8988T (cell line): ENCODE measurements around the gene FERMT3.

ENCODE experiments used
- DNase-seq: peaks from one replicate; pipeline ENCODE4 v3.0.0; 2011

FERMT3 gene

DNA sequence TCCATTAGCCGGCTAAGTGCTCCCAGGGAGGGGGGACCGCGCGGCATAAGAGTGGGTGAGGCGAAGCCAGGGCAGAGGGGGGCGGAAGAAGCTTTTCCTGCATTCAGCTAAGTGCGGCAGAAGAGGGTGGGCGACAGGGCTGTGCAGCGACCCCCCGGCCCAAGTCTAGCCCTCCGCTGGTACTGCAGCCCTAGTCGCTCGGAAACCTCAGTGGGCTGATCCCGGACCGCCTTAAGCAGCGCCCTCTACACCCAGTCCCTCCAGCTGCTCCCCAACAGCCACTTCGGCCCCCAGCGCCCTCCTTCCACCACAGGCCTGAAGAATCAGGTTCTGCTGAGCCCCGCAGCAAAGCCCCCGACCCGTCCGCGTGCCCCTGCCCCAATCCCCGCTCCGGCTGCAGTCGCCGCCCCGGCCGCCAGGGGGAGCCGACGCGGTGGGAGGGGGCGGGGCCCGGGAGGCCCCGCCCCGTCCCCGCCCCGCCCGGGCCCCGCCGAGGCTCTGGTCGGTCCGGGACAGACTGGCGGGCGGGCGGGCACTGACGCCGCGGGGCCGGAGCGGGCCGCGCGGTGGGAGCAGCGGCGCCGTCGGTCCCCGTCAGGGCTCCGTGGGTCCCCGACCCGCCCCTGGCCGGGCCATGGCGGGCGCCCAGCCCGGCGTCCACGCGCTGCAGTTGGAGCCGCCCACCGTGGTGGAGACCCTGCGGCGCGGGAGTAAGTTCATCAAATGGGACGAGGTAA lies 44.7 kb downstream of the FERMT3 start, which contains the start of gene PLCB3:
Gene PLCB3, plus strand, starts transcription at position 515 of the 737 bp plus-strand sequence. Its CDS starts 120 bp downstream, at position 635.
- DNase-seq, result peak; percentile 95

DNA sequence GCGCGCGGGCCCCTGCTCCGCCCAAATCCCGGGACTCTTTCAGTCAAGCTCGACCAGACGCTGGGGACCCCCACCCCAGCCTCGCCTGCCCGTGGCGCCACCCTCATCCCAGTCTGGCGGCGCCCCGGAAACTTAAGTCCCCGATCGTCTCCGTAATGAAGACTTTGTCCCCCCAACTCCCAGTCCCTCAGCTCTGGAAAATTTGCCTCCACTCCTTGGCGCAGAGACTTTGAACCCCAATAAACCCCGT lies 45.2 kb downstream of the FERMT3 start:
- DNase-seq, result no peak

DNA sequence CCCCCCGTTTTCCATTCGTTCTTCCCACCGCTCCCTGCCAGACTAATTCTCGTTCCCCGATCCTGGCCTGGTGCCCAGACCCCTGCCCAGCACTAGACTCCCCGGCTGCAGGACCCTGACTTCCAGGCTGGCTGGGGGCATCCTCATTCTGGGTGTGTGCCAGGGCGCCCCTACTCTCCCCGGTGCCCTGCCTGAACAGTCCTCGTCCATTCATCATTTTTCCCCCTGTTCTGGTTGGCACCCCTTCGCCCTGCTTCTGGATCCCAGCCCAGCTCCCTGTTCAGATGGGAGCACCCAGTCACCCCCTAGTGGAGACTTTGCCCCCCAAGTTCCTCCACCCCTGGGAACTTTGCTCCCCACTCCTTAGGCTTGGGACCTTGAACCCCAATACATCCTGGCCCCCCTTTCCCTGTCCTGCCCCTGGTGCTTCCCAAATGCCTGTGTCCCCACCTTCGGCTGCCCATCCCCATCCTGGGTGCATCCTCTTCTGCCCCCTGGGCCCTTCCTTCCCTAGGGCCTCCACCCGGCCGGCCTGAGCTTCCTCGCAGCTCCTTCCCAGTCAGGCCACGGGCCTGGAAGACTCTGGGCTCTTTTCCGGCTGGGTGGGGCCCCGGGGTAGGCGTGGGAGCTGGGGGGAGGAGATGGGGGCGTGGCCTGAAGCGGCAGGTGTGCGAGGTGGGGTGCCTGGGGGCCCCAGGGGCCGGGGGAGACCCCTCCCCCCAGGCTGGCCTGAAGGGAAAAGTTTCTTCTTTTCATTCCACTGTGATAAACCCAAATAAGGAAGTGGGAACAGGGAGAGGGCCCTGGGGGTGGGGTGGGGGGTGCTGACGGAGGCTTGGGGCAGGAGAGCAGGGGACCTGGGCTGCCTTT lies 45.7 kb downstream of the FERMT3 start:
- peak; percentile 98 for DNase-seq

DNA sequence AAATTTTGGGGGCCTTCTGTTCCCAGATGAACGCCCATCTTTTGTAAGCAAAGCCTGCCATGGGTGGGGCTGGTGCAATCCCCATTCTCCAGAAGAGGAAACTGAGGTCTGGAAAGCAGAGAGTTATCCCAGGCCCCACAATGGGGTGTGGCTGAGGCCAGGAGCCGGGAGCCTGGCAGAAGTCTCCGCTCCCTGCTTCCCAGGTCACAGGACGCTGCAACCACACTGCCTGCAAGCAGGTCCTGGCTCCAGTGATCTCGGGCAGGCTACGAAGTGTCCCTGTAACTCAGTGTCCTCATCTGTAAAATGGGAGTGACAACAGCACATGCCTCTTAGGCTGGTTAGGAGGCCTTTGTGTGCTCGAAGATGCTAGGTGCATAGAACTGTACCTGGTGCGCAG lies 46.5 kb downstream of the FERMT3 start:
- no peak for DNase-seq

DNA sequence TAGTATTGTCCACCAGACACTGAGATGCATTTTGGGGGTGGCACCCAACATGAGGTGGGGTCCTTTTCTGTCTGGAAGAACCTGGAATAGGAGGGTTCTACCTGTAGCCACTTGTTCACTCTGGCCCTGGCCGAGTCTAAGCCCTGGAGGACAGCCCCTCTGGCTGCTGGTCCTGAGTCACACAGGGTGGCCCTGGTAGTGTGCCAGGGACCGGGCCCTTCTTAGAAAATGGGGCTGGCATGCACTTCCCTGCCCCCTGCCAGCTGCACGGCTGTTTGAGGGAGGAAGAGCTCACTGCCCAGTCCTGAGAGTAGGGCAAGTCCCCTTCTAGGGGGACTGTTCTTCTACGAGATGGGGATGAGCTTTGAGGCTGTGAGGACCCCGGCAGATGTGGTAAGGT lies 47.0 kb downstream of the FERMT3 start:
- no peak for DNase-seq

DNA sequence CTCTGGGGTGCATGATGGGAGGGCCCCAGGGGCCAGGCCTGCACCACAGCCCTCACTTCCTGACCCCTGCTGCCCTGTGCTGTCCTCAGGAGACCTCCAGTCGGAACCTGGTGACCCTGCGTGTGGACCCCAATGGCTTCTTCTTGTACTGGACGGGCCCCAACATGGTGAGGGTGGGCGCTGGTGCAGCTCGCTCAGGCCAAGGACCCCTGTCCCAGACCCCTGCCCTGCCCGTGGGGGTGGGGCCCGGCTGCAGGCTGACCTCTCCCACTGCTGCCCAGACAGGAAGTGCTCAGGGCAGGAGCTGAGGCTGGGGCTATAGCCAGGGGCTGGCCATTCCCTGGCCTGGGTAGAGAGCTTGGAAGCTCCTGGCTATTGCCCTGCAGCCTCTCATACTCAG lies 47.8 kb downstream of the FERMT3 start:
- no peak for DNase-seq

DNA sequence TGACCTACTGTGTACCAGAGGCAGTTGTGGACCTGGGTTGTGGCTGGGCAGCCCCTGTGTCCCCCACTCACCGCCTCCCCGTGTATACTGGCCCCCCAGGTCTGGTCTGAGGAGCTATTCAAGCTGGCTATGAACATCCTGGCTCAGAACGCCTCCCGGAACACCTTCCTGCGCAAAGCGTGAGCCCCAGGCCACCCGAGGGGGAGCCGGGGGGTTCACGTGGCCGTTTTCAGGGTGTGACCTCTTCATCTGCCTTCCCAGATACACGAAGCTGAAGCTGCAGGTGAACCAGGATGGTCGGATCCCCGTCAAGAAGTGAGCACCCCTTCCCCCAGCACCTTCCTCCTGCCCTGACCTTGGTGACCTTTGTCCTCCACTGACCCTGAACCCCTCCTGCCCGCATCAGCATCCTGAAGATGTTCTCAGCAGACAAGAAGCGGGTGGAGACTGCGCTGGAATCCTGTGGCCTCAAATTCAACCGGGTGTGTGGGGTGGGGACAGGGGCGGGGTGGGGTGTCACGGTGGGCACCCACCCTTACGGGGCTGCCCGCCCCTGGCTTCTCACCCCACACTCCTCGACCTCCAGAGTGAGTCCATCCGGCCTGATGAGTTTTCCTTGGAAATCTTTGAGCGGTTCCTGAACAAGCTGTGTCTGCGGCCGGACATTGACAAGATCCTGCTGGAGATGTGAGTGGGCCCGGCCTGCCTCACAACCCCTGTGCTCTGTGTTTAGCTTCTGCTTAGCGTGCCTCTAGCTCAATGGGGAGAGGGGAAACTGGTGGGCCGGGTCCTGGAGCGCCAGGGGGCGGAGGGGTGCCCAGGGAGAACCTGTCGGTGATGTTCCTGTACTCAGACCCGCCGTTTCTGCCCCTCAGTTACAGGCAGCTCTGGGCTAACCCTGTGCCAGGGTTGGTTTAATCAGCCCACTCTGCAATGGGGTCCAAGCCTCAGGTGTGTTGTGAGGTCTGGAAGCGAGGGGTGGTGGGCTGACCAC lies 48.9 kb downstream of the FERMT3 start:
- no peak for DNase-seq

DNA sequence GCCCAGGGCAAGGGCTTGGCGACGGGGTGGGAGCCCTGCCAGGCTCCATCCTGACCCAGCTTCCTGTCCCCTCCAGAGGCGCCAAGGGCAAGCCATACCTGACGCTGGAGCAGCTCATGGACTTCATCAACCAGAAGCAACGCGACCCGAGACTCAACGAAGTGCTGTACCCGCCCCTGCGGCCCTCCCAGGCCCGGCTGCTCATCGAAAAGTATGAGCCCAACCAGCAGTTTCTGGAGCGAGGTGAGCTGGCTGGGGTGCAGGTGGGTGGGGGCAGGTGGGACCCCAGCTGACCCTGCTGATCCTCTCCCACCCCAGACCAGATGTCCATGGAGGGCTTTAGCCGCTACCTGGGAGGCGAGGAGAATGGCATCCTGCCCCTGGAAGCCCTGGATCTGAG lies 49.8 kb downstream of the FERMT3 start:
- no peak for DNase-seq

DNA sequence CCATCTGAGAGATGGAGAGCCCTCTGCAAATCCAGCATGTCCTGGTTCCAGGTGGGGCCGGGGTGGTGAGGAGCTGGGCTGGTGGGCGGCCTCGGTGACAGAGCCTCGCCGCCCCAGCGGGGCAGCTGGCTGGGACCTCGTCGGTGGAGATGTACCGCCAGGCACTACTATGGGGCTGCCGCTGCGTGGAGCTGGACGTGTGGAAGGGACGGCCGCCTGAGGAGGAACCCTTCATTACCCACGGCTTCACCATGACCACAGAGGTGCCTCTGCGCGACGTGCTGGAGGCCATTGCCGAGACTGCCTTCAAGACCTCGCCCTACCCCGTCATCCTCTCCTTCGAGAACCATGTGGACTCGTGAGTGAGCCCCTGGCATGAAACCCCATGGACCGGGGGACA lies 51.8 kb downstream of the FERMT3 start:
- no peak for DNase-seq

DNA sequence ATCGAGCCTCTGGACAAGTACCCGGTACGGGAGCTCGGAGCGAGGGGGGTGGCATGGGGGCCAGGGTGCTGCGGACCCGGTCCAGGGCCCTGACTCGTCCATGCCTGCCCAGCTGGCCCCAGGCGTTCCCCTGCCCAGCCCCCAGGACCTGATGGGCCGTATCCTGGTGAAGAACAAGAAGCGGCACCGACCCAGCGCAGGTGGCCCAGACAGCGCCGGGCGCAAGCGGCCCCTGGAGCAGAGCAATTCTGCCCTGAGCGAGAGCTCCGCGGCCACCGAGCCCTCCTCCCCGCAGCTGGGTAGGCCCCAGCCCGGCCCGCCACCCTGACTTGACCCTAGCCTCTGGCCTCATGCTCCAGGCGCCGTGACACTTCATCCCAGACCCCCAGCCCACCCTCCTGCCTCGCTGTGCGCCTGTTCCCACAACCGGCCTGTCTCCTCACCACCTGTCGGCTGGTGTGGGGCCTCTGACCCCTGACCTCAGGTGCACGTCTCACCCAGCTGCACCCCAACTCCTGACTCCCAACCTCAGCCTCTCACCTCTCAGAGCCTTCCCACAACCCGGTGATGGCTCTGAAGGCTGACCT lies 52.5 kb downstream of the FERMT3 start:
- no peak for DNase-seq

DNA sequence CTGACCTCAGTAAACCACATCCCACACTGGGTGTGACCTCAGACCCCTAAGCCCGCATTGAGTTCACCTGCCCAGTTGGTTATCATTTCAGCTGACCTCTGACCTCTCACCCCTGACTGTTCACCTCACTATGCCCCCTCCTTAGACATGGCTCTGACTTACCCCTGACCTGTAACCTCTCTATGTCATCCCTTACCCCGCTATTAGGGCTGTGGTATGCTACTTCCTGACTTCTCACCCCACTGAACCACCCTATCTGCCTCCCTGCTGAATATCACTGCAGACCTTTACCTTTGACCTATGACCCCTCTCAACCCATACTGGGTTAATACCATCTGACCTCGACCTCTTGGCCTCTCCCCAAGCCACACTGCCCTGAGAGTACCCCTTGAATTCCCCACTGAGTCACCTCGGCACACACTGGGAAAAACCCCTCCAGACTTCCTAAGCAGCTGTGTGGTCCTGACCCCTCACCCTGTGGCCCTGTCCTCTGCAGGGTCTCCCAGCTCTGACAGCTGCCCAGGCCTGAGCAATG lies 53.1 kb downstream of the FERMT3 start:
- no peak for DNase-seq

DNA sequence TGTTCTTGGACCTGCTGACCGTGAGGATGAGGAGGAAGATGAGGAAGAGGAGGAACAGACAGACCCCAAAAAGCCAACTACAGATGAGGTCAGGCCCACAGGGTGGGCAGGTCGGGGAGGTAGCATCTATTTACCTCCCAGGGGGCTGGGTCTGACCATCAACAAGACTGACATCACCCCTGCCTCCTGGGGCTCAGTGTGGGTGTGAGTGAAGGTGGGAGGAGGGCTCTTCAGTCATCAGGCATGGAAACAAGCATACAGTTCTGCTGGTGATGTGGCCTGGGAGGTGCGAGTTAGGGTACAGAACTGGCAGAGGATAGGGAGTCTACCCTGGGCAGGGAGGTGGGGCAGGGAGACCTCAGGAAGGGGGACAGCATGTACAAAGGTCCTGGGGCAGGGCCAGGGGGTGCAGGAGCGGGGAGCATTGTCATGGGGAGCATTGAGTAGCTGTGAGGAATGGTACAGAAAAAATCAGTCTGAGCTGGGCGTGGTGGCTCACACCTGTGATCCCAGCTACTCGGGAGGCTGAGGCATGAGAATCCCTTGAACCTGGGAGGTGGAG lies 53.7 kb downstream of the FERMT3 start:
- no peak for DNase-seq

DNA sequence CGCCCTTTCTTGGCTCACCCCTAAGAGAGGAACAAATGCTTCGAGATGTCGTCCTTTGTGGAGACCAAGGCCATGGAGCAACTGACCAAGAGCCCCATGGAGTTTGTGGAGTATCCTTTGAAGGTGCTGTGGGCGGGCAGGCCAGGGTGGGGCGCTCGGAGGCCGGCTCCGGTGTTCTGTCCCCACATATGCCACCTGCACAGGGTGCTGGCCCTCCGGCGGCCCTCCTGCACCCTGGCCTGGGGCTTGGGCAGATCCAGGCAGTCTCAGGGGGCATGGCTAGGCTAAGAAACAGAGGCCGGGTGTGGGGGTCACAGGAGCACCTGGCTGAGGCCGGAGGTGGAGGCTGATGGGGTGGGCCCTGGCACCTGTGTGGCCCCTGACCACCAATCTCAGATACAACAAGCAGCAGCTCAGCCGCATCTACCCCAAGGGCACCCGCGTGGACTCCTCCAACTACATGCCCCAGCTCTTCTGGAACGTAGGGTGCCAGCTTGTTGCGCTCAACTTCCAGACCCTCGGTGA lies 55.1 kb downstream of the FERMT3 start:
- DNase-seq, result no peak

DNA sequence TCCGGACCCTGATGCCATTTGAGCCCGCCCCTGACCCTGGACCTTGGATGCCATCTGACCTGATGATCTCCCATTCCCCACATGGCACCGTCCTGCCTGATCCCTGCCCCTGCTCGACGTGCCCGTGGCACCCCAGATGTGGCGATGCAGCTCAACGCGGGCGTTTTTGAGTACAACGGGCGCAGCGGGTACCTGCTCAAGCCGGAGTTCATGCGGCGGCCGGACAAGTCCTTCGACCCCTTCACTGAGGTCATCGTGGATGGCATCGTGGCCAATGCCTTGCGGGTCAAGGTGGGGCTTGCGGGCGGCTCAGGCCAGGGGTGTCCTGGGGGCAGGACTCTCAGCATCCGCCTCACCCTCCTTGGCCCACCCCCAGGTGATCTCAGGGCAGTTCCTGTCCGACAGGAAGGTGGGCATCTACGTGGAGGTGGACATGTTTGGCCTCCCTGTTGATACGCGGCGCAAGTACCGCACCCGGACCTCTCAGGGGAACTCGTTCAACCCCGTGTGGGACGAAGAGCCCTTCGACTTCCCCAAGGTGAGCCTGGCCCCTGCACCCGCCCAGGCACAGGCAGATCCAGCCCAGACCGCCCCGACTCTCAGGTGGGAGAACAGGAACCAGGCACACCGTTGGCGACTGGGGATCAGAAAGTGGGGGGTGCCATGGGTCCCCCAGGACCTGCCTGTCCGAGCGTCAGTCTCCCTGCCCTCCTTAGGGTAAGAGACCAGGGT lies 55.9 kb downstream of the FERMT3 start:
- DNase-seq, result no peak

DNA sequence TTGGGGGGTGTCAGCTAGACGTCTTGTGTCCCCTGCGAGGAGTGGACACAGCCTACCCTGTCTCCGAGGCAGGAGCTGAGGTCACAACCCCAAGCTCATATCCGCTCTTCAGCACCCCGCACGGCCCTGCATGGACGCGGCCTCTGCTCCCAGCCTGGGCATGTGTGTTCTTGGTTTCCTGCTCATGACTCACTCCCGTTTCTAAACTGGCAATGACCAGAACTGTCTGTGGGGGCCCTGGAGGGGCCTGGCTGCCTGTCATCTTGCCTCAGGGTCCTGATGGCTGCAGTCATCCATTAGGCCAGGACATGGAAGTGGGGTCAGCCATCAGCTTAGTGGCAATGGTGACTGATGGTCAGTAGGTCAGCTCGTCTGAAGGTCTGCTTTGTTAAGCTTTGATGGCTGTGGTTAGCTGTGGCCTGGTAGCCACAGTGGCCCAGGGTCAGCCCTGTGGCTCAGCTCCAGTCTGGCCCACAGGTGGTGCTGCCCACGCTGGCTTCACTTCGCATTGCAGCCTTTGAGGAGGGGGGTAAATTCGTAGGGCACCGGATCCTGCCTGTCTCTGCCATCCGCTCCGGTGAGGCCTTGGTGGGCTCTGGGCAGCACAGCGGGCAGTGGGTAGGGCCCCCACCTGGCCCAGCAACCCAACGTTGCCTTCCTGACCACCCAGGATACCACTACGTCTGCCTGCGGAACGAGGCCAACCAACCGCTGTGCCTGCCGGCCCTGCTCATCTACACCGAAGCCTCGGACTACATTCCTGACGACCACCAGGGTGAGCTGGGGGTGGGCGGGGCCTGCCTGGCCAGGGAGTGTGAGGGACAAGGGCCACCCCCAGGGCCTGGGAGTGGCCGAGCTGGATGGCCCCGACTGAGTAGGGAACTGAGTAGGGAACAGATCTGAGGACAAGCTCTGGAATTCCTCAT lies 56.8 kb downstream of the FERMT3 start:
- DNase-seq, result no peak

DNA sequence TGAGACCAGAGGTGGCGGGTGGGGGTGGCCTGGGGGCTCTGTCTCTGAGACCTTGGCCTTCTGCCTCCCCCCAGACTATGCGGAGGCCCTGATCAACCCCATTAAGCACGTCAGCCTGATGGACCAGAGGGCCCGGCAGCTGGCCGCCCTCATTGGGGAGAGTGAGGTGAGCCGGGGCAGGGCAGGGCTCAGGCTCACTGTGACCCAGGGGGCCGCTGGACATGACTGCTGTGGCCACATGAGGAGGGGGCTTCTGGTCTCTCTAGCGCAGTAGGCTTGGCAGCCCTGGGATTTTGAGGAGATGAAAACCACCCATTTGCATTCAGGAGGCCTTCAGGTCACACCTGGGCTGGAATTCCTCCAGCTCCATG lies 57.4 kb downstream of the FERMT3 start:
- DNase-seq, result no peak

DNA sequence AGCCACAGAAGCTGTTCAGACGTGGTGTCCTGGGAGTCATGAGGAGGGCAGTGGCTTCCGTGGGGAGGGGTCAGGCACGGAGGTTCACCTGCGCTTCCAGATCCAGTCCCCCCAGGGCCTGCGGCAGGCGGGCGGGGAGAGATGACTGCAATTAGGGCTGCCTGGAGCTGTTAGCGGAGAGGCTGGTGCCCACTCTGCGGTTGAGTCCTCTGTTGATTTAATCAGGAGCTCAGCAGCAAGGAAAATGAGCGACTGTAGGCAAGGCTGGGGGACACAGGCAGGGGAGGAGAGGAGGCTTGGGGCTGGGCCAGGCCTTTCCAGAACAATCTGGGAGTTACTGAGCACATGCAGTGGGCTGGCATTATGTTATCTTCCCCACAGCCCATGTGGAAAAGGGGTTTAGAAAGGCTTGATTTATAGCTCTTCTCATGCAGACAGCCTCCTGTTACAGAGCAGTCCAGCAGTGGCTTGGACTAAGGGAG lies 57.9 kb downstream of the FERMT3 start:
- DNase-seq, result no peak

DNA sequence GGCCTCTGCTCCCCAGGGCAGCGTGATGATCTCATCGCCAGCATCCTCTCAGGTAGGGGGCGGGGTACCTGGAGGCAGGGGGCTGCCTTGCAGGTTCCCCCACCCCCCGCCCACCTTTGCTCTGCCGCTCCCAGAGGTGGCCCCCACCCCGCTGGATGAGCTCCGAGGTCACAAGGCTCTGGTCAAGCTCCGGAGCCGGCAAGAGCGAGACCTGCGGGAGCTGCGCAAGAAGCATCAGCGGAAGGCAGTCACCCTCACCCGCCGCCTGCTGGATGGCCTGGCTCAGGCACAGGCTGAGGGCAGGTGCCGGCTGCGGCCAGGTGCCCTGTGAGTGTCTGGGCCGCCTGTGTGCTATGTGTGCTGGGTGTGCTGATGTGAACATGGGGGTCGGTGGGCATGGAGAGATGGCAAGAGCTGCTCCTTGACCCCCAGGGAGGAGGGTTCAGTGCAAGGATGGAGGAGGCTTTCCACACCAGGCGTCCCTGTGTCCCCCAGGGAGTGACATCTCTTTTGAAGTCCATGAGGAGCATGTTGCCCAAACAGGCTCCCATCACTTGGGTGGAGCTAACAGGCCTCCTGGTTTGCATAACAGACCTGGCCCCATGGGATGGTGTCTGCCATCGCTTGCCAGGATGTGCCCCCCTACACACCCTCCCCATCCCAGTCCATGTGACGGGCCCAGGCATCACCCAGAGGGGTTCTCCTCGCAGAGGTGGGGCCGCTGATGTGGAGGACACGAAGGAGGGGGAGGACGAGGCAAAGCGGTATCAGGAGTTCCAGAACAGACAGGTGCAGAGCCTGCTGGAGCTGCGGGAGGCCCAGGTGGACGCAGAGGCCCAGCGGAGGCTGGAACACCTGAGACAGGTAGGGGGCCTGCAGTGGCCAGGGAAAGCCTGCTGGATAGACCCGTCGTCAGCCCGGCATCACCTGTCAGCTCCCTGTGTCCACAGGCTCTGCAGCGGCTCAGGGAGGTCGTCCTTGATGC lies 58.9 kb downstream of the FERMT3 start:
- no peak for DNase-seq

DNA sequence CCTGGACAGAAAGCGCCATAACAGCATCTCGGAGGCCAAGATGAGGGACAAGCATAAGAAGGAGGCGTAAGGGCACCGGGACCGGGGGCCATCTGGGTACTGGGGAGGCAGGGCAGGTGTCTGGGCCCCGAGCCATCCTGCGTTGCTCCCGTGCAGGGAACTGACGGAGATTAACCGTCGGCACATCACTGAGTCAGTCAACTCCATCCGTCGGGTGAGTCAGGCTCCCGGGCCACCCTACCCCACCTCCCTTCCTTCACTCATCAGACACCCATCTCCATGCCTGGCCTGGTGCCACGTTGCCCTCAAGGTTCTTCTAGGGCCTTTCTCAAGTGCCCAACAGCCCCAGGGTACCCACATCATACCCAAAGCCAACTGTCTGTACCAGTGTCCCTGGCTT lies 59.8 kb downstream of the FERMT3 start:
- DNase-seq, result no peak
